Kasumi-1 (cell line): ENCODE measurements around the gene MYRF.
A peak's percentile ranks its signal among the peaks of the same experiment; 100 is the strongest.

Experiments
- DNase-seq, 2 experiments: peaks; one replicate each; lab custom pipeline; 2025; lab: John Stamatoyannopoulos, UW

Gene MYRF

DNA sequence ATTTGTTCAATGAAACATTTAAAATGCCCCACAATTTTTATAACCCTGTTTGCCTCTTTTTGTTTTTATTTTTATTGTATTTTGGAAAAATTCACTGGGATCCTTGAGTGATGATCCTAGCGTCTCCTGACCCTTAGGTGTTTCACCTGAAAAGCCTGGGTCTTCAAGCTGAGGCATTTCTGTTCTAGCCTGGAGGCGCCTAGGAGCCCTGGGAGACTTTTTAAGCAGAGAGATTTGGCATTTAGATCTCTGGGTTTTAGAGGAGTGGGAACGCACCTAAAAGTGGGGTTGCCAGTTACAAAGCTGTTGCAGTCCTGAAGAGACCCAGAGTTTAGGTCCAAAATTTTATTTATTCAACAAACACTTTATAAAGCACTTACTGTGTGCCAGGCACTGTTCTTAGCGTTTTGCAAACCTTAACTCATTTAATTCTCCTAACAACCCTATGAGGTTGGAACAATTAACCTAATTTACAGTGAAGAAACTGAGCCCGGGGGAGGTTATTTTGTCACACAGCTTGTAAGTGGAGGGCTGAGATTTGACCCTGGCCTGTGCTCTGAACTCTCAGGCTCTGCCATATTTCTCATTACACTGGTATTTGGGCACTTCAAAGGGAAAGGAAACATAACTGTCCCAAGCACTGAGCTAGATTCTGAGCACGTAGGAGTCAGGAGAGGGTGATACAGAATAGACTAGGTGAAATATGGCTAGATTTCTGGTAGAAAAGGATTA is 65.2 kb downstream of the MYRF start:
- no peak for DNase-seq

DNA sequence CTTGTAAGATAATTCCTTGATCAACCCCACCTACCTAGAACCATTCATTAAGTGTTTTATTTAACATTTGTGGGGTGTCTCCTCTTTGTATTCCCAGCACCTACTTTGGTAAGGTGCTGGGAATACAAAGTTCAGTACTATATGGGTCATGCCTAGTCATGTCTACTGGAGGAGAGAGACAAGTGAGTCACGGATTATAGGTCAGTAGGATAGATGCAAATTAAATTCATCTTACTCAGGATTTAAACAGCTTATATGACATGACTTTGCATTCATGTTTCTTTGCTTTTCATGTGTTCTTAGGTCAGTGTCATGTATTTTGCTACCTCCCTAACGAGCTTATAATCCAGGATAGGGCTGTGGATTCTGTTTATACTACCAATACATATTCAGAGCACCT is 67.7 kb downstream of the MYRF start:
- no peak for DNase-seq

DNA sequence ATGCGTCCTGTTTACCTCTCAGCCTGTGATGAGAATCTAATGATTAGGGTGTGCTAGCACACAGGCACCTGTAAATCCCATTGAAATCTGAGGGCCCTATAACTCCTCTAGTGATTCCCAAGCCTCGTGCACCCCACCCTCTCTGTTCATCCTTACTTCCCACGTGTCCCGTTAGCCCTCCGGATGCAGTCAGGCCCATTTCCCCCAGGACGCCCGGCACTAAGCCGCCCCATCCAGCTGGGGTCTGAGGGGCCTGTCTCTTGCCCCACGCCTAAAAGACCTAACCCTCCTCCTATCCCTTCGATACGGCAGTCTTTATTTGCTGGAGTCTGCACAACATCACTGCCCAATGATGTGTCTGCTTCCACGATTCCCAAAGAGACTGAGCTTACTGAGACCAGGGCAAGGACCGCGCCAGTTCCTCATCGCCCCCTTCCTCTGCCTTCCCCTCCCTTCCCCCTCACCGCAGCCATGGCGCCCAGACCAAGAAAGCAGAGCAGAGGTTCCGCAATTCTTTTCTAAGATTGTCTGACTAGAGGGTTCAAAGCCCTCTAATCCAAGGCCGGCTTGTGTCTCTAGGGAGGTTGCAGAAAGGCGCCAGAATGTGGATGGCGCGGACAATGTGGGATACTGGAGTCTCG is 74.6 kb downstream of the MYRF start:
- peak; percentile 58 to 67 for DNase-seq

DNA sequence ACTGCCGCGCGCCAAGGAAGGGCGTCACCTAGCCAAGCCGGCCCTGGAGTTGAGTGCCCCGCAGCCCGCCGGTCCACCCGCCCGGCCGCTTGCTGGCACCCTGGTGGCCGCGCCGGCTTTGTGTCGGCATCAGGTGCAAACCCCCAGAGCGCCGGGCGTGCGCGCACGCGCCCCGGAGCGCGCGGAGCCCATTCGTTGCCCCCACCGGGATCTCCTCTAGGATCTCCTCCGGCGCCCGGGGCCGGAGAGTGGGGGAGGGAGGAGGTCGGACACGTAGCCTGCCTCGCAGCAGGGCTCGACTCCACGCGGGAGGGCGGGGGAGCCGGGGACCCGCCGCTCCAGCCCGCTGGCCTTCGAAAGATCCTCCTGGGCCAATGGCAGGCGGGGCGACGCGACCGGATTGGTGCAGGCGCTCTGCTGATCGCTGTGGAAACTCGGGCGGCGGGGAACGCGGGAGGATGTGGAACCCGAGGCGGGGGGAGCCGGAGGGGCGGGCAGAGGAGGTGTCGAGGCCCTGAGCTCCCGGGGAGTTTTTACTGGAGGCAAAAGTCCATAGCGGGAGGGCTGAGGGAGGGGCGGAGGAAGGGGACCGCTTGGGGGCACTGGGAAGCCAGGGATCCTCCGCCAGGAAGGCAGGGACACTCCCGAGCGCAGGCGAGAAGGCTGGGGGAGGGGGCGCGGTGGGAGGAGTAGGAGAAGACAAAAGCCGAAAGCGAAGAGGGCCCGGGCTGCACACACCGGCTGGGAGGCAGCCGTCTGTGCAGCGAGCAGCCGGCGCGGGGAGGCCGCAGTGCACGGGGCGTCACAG is 75.3 kb downstream of the MYRF start, which contains the start of gene FADS2:
Gene FADS2, plus strand, starts transcription at position 730 of the 808 bp plus-strand sequence. CDS start 91 bp downstream, outside the sequence.
- DNase-seq, result peak; percentile 88 to 92

DNA sequence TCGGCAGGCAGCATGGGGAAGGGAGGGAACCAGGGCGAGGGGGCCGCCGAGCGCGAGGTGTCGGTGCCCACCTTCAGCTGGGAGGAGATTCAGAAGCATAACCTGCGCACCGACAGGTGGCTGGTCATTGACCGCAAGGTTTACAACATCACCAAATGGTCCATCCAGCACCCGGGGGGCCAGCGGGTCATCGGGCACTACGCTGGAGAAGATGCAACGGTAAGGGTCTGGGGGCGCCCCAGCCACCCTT is 75.9 kb downstream of the MYRF start:
- DNase-seq, result no peak

DNA sequence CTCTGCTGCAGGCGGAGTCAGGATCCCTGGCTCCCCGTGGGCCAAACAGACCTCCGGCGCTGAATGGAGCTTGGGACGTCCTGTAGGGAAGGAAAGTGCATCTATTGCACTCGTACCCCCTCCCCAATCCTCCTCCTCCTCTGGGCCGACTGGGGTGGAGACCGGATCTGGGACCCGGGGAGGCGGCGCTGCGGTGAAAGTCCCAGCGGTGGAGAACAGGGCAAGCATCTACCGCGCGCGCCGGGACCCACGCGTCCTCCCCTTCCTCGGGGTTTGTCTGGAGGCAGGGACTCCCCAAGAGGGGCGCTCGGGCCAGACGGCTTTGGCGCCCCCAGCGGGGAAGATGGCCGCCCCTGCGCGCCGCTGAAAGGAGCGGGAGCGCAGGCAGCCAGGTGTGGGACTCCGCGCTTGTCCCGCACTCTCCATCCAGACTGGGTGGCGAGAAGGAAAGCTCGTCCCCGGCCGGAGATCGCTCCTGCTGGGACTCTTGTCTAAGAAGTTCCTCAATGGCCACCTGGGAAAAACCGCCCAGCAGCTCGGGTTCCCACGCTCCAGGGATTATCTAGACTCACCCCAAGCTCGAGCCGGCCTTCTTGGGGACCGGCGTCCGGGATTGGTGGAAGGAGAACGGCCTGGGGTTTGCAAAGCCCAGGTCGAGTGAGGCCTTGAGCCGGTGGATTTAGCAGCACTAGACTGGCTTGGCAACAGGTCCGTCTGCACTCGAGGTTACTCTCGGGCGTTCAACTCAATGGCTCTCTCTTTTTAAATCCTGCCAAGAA is 76.4 kb downstream of the MYRF start:
- DNase-seq, result peak; percentile 33 to 40

DNA sequence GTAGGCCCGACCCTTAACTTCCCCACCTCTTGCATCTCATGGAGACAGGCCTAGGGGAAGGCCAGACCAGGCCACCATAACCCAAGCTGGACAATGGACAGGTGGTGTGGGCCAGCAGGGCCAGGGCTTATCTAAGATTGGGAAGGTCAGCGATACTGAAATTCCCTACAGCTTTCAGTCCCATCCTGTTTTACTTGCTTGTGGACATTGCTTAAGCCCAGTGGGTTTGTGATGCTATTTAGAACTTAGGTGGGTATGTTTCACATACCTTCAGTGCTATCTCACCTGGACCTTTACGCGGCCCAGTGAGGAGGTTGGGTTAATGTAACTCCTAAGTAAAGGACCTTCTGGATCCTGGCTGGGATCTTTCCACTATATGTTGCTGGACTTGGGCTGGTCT is 77.4 kb downstream of the MYRF start:
- no peak for DNase-seq

DNA sequence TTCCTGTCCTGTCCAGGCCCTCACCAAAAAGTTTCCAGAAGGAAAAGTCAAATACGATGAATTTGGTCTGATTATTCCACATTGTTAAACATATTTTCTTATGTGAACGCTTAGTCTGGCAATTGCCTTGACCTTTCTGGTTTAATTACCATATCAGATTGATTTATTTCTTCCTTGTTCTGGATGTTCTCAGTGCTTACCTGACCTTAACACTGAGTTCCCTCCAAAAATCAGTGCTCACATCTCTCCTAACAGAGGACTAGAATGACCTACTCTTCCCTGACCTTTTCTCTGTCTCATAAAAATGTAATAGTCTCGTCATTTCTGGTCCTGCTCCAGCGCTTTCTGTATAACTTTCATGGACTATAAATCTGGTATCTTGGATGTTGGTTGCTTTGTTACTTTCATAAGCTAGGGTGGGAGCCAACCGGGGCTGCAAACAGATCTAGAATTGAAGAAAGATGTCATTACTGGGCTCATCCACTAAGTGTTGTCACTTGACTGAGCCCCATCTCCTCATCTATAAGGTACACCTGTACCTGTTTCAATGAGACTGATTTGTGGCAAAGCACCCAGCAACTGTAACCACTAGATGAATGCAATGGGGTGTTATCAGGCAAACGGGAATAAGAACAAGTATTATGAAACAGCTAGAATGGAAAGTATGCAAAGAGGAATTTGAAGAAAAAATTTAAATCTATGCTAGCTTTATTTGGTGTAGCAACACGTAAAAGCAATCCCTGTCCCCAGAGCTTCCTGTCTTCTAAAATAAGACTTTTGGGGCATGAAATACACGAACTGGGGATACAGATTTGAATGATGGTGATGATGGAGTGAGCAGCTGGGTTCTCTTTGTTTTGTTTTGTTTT is 78.0 kb downstream of the MYRF start:
- DNase-seq, result no peak

DNA sequence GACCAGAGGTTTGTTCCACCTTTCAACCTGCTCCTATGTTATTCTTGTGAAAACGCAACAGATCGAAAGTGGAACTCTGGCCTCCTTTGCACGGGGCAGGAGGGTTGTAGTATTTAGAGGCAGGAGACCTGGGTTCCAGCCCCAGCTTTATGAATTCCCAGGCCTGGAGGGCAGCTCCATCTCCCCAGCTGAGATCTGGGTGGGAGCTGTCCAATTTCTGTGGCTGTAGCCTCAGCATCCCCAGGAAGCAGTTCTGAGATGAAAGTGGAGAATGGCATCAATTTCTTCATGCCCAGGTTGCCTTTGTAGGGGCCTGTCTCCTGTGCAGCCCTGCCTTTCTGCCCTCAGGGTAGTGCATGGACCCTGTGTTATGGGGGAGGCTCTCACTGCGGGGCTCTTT is 79.8 kb downstream of the MYRF start:
- no peak for DNase-seq

DNA sequence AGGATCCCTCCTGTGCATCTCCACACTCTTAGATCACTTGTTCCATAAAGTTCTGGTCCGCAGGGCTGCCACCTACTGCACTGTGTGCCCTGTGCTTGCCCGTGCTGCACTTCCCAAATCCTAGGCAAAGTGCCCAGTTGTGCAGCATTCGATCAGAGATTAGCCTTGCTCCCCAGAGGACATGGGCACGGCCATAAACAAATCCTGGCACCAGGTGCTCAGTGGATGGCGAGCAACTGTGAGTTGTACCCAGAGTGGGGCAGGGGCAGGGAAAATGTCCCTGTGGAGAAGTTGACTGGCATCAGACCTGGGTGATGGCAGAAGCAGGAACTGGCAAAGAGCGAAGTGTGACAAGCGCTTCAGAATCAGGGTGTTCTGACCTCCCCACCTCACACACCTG is 80.3 kb downstream of the MYRF start:
- no peak for DNase-seq

DNA sequence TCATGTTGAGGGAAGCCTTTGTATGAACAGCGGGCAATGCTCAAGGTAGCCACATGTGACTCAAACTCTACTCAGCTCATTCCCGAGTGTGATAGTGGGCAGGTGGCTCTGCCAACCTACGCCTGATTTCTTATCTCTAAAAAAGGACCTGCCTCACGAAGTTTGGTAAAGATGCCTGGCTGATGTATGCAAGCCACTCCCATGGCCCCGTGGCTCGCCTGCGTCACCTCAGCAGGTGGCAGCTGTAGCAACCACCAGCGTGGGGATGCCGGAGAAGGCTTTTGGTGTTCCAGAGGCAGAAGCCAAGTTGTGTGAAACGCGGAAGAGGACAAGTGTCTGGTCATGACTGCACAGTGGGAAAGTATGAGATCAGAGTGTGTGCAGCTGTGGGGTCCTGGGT is 81.0 kb downstream of the MYRF start:
- DNase-seq, result no peak

DNA sequence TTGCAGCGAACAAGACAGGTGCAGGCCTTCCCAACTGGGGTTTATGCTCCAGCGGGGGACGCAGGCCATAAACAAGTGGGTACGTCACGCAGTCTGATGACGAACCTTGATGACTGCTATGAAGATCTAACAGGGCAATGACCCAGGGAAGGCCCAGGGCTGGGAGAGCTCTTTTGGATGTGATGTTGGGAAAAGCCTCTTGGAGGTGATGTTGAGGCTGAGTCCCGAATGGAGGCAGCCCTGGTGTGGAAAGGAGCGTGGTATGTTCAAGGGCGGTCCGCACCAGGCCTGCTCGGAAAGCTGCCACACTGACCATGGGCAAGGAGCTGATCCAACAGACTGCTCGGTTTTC is 81.5 kb downstream of the MYRF start:
- DNase-seq, result no peak

DNA sequence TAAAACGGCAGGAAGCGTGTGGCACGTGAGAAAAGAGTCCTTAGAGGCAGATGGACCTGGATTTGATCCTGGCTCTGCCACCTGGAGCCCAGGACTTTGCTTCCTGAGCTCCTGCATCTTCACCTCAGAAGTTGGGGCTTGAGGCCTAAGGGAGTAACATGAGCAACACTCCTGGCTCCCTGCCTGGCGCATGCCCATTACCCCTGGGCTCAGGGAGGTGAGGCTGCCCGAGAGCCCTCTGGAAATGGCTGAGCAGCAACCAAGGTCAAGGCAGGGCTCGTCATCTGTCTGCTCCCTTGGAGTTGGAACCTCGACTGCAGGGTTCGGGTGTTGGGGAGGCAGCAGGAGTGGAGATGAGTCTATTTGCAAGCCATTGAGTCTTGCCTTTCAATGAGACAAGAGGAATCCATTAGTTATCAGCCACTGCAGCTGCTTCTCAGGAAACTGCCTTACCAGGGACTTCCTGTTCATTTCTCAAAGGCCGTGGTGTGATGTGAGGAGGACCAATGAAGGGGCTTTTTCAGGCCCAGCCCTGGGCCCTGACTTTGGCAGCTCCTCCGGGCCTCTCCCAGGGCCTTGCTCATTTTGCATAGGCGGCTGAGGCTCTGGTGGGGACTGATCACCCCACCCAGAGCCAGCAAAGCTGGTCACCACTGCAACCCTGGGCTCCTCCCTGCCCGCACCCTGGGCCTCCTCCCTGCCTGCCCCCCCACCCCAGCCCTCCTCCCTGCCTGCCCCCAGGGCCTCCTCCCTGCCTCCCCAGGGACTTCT is 82.0 kb downstream of the MYRF start:
- DNase-seq, result peak; percentile 98

DNA sequence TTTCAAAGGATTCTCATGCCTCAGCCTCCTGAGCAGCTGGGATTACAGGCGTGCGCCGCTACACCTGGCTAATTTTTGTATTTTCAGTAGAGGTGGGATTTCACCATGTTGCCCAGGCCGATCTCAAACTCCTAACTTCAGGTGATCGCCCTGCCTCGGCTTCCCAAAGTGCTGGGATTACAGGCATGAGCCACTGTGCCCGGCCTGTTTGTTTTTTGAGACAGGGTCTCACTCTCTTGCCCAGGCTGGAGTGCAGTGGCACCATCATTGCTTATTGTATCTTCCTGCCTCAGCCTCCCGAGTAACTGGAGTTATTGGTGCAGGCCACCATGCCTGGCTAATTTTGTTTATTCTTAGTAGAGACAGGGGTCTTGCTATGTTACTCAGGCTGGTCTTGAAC is 83.8 kb downstream of the MYRF start:
- DNase-seq, result no peak

DNA sequence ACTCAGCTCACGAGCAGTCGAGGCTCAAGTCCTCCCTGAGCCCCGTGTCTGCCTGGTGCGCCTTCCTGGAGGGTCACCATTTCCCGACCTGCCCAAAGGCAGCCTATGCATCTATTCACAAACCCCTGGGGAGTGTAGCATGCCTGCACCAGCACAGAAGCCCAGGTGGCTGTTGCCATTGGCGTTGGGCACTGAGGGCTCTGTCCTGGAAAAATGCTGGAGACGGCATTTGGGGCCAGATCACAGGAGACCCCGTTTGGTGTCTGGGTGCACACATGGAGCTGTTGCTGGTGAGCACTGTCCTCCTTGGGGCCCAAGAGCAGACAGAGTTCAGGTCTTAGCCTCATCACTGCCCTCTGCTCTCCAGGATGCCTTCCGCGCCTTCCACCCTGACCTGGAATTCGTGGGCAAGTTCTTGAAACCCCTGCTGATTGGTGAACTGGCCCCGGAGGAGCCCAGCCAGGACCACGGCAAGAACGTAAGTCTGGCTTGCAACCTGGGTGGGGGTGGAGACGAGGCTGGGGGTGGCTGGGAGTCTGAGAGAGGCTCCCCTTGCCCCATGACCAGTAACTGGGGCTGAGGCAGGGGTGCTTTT is 85.1 kb downstream of the MYRF start:
- DNase-seq, result no peak
